BE2C (cell line): Measurements from ENCODE around the gene NRXN3.

Experiments used
- DNase-seq: peaks from one replicate; pipeline ENCODE4 v3.0.0-alpha.2; 2020
- H3K27me3 ChIP-seq: fragments of 250-450 bp; sonication (Bioruptor Pico); 2 replicates; pipeline ENCODE4 v1.5.1; 2020; ENCODE audit warnings: mild to moderate bottlenecking
- H3K36me3 ChIP-seq: fragments of 250-450 bp; sonication (Bioruptor Pico); 2 replicates; pipeline ENCODE4 v1.5.1; 2020; ENCODE audit warnings: mild to moderate bottlenecking
- H3K4me1 ChIP-seq: fragments of 250-450 bp; sonication (Bioruptor Pico); 2 replicates; pipeline ENCODE4 v1.5.1; 2020
- H3K4me3 ChIP-seq: 2 replicates; pipeline ENCODE4 v1.5.1; 2011; ENCODE audit warnings: low read depth, low read length
- H3K9me3 ChIP-seq: fragments of 250-450 bp; sonication (Bioruptor Pico); 2 replicates; pipeline ENCODE4 v1.5.1; 2020
- TF ChIP-seq, protein P1 (sequence below): IDR thresholded peaks from 2 replicates; pipeline ENCODE4 v1.5.1; 2012; ENCODE audit warnings: mild to moderate bottlenecking, low read depth, low read length

NRXN3 gene

DNA sequence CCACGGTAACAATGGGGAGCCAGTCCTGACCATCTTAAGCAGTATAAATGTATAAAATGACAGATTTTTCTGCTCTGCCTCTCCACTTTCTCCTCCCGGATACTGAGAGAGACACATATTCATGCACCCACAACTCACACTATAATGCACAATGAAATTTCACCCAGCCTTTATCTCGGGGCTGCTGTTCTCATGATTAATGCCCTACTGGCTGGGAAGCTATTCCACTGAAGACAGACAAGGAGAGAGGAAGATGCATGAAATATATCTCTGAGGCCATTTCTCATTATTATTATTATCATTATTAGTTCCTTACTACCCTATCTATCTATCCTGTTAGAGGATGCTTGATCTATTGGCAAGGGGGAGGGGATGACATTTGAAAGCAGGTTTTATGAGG lies 1539.4 kb downstream of the NRXN3 start:
- Histone ChIP-seq H3K4me1 (no peaks in the 10 kb centered on the region), H3K27me3 (no peaks in the 10 kb centered on the region), H3K4me3 (no peak overlapping the region), H3K36me3 (no peaks in the 10 kb centered on the region), H3K9me3 (no peaks in the 10 kb centered on the region)
- no peak for DNase-seq
- TF ChIP-seq, protein P1, sequence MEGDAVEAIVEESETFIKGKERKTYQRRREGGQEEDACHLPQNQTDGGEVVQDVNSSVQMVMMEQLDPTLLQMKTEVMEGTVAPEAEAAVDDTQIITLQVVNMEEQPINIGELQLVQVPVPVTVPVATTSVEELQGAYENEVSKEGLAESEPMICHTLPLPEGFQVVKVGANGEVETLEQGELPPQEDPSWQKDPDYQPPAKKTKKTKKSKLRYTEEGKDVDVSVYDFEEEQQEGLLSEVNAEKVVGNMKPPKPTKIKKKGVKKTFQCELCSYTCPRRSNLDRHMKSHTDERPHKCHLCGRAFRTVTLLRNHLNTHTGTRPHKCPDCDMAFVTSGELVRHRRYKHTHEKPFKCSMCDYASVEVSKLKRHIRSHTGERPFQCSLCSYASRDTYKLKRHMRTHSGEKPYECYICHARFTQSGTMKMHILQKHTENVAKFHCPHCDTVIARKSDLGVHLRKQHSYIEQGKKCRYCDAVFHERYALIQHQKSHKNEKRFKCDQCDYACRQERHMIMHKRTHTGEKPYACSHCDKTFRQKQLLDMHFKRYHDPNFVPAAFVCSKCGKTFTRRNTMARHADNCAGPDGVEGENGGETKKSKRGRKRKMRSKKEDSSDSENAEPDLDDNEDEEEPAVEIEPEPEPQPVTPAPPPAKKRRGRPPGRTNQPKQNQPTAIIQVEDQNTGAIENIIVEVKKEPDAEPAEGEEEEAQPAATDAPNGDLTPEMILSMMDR = no peak

DNA sequence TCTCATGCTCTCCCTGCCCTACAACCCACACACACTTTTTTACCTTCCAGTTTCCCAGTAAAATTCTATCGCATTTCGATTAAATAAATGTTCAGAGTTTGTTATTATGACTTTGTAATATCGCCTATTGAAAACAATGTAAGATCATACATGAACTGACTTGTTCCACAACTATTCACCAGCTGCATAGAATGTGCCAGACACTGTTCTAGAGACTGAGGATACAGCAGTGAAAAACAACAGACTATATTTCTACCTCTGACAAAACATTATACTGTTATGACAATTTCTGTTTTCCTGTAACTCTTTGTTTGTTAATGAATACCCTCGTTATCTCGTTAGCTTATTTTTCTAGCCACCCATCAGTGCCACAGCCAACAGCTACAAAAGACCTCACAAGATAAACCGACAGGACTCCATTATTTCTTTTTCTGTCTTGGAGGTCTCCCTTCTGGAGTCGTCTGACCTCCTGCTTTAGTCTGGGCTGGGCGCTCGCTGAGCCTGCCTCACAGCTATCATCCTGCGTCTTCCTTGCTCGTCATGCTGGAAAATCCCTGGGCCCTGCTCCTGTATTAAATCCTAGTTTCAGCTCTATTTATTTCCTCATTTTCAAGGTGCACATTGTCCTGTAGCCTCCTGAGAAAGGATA lies 1542.3 kb downstream of the NRXN3 start:
- no peaks in the 10 kb centered on the region for H3K9me3 ChIP-seq
- H3K4me1 ChIP-seq = no peaks in the 10 kb centered on the region
- H3K36me3 ChIP-seq = no peaks in the 10 kb centered on the region
- DNase-seq = no peak
- no peak overlapping the region for H3K4me3 ChIP-seq
- TF ChIP-seq, protein P1 = no peak
- no peaks in the 10 kb centered on the region for H3K27me3 ChIP-seq

DNA sequence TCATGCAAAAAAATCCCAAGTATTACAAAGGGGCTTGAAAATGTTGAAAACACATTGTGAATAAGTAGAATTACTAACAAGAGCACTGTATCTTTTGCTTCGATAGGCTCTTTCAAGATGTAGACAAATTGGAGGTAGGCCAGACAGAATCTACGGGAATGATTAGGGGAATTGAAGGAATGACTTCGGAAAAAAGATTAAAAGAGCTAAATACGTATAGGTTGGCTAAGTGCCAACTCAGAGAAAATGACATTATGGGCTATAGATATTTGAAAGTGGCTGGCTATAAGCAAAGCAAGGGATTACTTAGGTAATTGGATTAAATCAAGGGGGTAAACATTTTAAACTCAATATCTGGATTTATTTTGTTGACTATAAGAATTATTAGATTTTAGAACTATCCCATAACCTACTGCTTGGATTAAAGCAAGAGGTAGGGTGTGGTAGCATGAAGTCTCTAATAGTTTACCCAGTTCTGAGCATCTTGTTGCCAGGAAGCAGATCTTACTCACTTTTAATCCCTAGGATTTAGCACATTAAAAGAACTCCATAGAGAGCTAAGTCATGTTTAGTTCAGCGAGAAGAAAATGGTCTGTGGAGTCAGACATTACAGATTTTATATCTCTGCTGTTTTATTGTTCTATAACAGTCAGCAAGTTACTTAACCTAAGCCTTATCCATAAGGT lies 1551.4 kb downstream of the NRXN3 start:
- no peaks in the 10 kb centered on the region for H3K9me3 ChIP-seq
- TF ChIP-seq, protein P1 = no peak
- no peak for DNase-seq
- H3K4me3 ChIP-seq = no peak overlapping the region
- no peaks in the 10 kb centered on the region for H3K36me3 ChIP-seq
- H3K27me3 ChIP-seq = no peaks in the 10 kb centered on the region
- H3K4me1 ChIP-seq = no peaks in the 10 kb centered on the region

DNA sequence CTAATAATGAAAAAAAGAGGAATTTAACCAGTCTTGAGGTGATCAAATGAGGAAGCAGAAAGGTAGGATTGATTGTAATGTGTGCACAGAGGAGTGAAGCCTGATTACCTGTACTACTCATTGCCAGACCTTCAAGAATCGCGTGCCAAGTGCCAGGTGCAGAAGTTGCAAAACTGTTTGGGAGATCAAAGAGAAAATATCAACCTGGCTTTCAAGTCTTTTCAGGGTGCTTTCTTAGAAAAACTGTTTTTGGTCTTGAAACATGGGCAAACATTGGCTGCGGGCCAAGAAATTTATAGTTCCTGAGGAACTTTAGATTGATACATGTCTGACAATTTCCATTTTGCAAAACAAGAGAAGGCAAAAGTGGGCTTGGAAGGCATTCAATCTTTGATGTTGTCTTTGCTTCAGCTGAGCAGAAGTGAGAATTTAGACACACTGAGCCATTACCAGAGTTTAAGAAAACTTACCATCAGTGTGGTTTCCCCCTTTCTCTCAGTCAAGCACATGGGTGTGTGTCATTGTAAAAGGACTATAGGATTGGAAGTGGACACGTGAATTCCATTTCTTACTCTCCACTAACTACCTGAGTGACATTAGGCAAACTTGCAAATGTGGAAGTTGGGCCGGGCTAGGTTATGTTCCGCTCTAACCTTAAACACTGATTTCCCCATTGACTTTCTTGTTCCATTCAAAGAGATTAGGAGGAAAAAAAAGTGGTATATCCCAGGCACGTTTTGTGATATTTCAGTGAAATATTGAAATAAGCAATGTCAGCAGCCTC lies 1555.0 kb downstream of the NRXN3 start:
- Histone ChIP-seq H3K4me3 (no peak overlapping the region), H3K36me3 (no peaks in the 10 kb centered on the region), H3K27me3 (no peaks in the 10 kb centered on the region), H3K4me1 (no peaks in the 10 kb centered on the region), H3K9me3 (no peaks in the 10 kb centered on the region)
- TF ChIP-seq, protein P1 = no peak
- DNase-seq = no peak

DNA sequence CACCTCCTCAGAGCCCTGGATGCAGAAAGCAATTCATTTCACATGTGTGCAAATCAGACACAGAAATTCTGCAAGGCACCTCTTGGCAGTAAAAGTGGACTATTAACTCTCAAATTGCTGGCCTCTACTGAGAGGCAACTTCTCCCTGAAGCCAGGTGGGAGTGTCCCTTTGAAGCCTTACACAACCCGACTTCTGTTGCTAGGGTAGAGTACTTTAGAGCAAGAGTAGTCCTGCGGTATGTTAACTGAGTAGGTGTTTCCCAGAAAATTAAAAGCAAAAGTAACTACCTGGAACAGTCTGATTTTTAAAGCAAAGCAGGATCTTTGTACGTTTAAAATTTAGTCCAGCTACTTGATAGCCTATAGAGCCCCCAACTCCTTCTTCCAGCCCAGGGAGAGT lies 1557.7 kb downstream of the NRXN3 start:
- no peaks in the 10 kb centered on the region for H3K4me1 ChIP-seq
- no peaks in the 10 kb centered on the region for H3K9me3 ChIP-seq
- H3K27me3 ChIP-seq = no peaks in the 10 kb centered on the region
- no peak overlapping the region for H3K4me3 ChIP-seq
- no peaks in the 10 kb centered on the region for H3K36me3 ChIP-seq
- DNase-seq = no peak
- TF ChIP-seq, protein P1 = no peak
